Activated CD8-positive, alpha-beta memory T cell treated with anti-CD3 and anti-CD28 coated beads, Interleukin-2, amount 50 U/mL, for 4 hours (primary cell): ENCODE data around the gene PTEN.

Experiments
- DNase-seq: peaks from one replicate; pipeline ENCODE4 v3.0.0-alpha.2; 2020

Gene PTEN

DNA sequence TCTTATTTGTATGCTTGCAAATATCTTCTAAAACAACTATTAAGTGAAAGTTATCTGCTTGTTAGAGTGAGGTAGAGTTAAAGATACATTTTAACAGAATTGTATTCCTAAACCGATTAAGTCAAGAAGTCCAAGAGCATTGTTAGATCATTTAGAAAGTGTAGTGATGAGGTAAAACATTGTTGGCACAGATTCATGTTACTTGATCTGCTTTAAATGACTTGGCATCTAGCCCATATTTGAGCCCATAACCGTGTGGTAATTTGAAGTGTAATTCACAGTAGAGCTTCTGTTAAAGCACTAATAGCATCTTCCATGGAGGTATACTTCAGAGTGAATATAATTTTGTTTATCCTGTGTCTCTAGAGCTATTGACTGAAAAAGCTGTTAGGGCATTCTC lies 62.1 kb downstream of the PTEN start:
- DNase-seq, result no peak

DNA sequence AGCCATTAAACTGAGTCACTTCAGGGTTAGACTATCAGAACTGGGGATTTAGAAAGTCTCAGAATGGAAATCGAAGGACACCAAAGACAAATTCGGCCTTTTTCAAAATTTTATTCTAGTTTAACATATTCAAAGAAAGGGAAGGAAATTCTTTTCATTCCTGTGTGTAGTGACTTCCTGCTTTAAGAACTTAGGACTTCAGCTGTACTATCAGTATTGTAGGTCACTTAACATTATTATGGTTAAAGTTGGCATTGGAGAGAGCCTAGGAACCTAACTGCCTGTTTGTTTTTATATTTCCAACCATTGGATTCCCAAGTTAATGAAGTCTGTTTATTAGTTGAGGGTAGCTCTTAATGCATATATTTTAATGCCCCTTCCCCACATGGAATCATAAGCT lies 63.7 kb downstream of the PTEN start:
- DNase-seq, result no peak

DNA sequence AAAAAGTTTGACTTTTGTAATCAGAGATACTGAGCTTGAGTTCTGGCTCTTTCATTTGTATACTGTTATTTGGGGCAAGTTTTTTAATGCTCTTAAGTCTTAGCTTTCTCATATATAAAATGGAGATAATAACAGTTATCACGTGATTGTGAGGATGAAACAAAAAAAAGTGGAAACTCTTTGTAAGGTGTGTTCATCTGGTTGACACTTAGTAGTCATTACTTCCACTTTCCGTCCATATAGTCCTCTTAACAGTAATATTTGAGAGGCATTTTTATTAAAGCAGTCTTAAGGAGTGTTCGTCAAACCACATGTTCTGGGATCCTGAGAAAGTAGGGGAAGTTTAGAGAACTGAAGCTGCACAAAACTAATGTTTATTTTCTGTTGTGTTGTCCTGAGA lies 65.6 kb downstream of the PTEN start:
- no peak for DNase-seq

DNA sequence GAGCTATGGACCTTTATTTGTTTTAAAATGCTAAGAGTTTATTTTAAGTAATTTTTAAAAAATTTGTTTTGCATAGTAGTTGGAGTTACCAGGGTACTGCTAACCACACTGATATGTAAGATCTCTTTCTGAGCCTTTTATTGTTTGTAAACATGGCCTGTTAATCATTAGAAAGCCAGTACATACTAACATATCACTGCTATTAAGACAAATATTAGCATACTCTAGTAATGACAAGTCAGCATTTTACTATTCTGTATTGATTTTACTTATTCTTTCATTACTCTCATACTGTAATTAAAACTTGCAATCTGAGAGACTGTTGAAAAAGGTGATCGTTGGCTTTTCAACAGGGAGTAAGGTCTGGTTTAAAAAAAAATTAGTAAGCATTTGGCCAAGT lies 66.7 kb downstream of the PTEN start:
- DNase-seq, result no peak

DNA sequence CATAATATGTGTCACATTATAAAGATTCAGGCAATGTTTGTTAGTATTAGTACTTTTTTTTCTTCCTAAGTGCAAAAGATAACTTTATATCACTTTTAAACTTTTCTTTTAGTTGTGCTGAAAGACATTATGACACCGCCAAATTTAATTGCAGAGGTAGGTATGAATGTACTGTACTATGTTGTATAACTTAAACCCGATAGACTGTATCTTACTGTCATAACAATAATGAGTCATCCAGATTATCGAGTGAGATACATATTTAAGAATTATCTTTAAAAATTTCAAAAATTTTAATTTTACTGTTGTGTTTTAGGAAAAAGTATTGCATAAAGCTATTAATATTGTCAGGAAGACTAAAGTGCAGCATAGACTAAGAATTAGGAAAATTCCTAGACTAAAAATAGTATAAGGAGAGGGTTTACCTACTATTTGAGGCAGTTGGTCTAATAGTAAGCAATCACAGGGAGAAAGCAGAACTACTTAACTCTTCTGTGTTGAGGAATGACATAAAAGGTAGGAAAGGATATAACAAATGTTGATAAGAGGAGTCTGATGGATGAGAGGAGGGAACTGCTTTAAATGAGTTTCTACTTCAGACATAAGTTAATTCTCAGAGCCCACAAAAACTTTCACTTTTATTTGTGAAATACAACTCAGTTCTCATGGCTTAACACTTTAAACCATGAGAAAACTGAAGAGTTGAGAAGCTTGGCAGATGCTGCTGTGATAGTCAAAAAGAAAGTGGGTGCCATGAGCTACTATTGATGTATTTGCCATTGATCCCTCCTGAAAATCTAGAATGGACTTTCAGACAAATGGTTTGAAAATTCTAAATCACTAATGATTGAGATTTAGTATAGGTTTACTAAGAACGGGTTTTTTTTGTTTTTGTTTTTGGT lies 67.8 kb downstream of the PTEN start:
- DNase-seq, result no peak

DNA sequence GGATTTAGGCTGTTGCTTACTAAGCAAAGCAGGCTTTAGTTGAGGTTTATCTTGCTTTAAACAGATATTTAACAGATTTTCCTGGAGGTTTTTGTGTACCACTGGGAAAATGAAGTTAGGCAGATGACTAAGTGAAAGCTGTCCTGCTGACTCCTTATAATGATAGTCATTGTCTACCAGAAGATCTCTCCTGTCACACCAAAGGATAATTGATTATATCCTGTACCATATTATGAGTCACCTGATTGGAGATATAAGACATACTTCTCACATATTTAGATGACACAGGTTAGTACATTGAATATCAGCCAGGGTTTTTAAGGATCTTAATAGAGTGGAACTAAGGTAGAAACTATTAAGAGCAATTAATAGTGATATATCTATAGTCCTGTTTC lies 68.4 kb downstream of the PTEN start:
- DNase-seq, result no peak

DNA sequence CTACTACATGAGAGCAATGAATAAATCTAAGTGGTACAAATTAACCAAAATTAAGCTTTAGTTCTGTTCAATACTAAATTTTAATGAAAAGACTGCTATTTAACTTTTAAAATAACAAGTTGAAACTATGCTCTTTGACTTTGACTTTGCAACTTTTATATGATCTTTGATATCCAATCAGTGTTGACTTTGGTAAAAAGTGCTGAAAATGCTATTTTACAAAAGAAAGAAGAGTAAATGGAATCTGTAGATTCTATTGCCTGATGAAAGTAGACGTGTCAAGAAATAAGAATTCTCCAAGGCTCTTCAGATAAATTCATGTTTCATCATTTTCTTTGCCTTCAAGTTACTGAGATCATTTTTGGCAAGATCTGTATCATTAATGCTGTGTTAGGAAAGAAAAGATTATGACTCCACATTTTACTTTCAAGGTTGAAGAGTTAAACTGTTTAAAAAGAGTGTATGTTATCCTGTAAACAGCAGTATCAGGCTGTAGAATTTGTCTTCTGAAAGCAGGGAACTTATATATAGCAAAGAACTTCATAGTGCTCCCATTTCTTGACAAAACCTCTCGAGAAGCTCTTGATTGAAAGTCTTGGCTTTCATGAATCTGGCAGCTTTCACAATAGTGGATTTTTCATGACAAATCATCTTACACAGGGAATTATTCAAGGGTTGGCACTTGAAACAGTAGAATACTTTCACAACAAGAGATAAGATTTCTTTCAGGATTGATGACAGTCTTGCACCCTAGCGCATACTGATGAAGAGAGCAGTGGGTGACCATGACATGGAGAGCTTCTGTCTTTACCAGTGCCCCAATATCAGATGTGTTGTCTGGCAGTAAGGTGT lies 72.1 kb downstream of the PTEN start:
- no peak for DNase-seq

DNA sequence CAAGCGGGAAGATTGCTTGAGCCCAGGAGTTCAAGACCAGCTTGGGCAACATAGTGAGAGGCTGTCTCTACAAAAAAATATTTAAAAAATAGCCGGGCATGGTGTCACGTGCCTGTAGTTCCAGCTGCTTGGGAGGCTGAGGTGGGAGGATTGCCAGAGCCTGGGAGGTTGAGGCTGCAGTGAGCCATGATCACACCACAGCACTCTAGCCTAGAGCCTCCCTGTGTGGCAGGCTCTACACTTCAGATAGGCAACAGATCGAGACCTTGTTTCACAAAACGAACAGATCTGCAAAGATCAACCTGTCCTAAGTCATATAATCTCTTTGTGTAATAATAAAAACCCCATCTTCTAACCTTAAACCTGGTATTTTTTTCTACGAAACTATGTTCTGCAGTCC lies 76.8 kb downstream of the PTEN start:
- no peak for DNase-seq

DNA sequence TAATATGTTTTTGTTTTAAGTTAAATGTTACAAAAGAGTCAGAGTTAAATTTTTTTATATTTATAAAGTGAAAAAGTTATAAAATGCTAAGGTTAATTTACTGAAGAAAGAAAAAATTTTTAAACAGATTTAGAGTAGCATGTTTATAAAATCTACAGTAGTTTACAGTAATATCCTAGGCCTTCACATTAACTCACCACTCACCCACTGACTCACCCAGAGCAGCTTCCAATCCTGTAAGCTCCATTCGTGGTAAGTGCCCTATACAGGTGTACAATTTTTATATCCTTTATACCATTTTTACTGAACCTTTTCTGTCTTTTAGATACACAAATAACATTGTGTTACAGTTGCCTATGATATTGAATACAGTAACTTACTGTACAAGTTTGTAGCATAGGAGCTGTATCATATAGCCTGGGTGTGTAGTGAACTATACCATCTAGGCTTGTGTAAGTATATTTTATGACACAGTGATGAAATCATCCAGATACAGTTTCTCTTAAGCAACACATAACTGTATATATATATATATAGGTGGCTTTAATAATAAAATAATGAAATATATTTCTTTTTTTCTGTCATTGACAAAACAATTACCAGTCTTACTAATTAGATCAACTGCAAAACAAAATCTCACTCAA lies 79.6 kb downstream of the PTEN start:
- DNase-seq, result no peak

DNA sequence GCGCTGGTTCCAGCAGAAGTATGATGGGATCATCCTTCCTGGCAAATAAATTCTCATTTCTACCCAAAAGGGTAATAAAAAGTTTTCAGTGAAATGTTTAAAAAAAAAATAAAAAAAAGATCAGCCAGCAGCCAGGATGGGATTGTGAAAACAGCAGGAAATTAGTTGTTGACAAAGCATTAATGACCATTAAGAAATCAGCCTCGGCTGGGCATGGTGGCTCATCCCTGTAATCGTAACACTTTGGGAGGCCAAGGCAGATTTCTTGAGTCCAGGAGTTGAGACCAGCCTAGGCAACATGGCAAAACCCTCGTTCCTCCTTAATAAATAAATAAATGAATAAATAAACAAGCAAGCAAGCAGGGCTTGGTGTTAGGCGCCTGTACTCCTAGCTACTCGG lies 82.6 kb downstream of the PTEN start:
- DNase-seq, result no peak

DNA sequence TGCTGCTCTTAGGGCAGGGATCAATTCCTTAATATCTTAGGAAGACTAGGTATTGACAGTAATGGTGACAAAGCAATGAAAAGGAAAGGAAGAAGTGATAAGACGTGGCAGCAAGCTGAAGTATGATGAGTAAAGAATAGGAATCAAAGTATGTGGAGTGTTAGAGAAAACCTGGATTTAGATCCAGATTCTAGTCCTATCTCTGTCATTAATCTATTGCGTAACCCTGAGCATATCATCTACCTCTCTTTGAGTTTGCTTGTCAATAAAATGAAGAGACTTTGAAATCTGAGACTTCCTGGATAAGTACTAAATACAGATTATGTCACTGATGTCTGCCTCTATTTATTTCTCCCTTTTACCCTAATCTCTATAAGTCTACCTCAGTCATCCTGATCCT lies 89.2 kb downstream of the PTEN start:
- no peak for DNase-seq

DNA sequence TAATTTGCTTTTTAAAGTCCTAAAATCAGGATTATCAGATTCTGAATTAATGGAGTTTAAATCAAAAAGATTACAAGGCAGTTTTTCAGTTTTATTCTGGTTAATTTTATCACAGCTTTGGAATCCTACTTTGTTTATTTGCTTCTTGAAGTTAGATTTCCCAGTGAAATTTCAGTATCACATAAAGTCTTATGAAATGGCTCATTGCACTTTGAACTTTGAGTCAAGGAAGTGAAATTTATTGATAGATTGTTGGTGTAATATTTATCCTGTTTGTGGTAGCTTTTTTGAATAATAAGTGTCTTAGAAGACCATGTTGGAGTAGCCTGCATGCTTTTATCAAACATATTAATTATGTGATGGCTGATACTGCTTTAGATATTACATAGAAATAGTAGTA lies 92.6 kb downstream of the PTEN start:
- no peak for DNase-seq

DNA sequence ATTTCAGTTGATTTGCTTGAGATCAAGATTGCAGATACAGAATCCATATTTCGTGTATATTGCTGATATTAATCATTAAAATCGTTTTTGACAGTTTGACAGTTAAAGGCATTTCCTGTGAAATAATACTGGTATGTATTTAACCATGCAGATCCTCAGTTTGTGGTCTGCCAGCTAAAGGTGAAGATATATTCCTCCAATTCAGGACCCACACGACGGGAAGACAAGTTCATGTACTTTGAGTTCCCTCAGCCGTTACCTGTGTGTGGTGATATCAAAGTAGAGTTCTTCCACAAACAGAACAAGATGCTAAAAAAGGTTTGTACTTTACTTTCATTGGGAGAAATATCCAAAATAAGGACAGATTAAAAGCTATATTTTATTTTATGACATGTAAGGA lies 94.3 kb downstream of the PTEN start:
- no peak for DNase-seq

DNA sequence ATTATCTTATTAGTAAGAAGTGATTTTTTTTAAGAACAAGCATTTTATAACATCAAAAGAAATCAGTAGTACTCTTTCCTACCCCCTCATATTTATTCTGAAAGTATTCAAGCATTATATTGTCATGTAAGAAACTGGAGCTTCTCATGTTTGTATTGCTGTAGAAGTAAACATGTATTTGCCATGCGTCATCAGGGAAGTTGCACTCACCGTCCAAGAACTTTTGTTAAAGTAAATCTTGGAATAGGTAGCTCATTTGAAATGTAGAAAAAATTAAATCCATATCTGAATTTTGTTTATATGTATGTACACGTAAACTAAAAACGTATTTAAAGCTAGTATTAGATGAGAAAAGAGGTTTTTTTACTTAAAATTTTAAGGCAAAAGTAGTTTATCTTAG lies 96.8 kb downstream of the PTEN start:
- no peak for DNase-seq

DNA sequence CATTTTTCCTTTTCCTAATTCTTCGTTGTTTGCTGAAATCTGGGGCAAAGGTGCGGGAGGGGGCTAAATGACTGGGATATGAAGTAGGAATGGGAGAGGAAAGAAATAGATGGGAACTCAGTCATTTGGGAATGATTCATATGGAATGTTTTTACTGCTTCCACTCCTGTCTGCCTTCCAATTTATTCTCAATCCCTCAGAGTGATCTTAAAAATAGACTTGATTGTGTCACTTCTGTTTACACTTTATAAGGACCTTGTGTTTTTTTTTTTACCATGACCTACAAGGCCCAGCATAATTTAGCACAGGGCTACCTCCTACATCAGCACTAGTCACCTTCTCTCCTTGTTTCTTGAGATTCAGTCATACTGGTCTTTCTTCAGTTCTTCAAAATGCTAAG lies 97.9 kb downstream of the PTEN start:
- DNase-seq, result no peak

DNA sequence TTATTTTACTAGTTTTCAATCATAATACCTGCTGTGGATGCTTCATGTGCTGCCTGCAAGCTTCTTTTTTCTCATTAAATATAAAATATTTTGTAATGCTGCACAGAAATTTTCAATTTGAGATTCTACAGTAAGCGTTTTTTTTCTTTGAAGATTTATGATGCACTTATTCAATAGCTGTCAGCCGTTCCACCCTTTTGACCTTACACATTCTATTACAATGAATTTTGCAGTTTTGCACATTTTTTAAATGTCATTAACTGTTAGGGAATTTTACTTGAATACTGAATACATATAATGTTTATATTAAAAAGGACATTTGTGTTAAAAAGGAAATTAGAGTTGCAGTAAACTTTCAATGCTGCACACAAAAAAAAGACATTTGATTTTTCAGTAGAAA lies 103.0 kb downstream of the PTEN start:
- DNase-seq, result no peak

DNA sequence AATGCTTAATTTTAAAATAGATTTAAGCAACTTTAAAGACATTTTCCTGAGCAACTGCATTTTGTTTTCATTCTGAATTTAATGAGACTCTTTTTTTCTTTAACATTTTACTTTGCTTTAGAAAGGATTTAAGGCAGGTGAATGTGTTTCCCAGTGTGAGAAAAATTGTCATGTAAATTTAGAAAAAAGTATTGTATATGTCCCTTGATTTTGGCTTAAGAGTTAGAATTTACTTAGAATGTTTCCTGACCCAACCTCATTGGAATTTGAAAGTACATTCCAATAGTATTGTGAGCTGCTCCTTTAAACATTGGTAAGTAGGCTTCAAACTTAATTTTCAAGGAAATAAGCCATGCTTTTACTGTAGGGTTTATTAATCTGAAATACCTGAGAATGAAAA lies 110.2 kb downstream of the PTEN start:
- no peak for DNase-seq

DNA sequence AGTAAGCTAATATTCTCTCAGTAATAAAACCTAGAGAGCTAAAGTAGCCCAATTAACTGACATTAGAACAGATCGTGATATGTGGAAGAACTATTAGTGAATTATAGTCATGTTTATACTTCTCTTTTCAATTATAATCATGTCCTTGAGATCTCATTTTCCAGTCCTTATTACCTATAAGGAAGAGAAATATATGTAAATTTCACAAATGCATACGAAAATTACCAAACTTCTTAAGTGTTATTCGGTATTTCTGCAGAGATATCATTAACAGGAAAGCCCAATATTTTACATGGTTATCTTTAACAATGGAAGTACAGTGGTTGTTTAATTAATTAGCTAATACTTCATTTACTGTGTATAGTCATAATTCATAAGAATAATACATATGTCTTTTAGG lies 110.7 kb downstream of the PTEN start:
- no peak for DNase-seq

DNA sequence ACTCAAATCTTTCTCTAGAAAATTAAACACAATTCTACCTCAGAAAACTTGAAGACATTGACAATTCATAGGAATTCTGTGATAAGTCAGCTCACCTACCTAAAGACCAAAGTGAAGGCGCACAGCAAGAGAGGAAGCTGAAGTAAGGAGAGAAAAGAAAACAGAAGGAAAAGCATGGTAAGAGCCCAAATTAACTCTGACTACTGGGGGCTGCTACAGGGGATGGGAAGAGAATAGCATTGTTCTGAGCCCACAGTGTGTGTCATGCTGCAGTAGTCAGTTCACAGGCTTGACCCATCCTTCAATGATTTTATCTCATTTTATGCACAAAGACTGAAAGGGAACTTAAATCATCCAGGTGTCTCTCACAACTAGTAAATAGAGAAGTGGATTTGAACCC lies 111.3 kb downstream of the PTEN start:
- no peak for DNase-seq

DNA sequence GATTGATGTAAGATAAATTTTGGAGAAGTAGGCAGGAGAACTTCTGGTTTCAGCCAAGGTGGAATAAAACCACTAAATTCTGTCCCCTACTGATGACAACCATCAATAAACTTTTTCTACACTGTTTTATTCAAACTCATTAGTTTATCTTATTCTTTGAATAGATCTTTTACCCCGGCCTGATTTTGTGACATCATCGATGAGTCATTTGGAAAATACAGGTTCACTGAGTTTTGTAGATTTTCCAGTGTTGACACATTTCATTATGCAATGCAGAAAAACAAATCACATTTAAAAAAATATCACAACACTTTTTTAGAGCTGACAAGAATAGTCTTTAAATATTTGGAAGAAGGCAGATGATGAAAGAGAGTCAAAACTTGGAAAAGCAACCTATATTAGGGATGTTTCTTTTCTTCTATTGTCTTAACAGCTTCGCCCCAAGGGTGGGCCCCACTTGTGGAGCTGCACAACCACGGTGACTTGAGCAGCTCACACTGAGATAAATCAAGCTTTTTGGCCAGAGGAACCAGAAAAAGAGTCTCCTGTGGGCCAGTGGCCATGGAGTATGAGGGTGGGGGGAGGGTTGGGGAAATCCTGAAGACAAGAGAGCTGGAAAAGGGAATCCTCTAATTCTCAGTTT lies 112.8 kb downstream of the PTEN start:
- DNase-seq, result no peak

DNA sequence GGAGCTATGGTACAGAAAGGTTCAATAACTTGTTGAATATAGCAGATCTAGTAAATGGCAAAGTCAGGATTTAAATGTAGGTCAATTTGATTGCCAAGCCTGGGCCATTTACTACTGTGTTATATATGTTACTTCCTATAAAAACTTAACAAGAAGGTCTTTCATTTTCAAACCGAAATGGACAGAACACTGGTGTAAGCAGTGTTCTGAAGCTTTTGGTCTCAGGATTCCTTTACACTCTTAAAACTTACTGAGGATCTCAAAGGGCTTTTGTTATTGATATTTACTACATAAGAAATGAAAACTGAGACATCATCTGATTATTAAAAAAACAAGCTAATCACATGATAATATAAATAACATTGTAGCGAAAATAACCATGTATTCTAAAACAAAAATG lies 114.7 kb downstream of the PTEN start:
- no peak for DNase-seq

DNA sequence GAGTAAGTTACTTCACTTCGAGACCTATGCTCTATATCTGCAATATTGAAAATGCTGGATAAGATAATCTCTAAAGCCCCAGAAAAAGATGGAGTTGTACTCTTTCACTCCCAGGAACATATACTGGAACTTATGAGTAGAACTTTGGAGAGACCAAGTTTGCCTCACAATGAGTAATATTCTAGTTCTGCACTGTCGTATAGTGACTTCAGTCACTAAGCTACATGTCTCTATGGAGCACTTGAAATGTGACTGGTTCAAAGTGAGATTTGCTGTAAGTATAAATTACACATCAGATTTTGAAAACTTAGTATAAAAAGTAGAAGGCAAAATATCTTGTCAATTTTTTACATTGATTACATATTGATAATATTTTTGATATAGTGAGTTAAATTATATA lies 116.4 kb downstream of the PTEN start:
- DNase-seq, result no peak

DNA sequence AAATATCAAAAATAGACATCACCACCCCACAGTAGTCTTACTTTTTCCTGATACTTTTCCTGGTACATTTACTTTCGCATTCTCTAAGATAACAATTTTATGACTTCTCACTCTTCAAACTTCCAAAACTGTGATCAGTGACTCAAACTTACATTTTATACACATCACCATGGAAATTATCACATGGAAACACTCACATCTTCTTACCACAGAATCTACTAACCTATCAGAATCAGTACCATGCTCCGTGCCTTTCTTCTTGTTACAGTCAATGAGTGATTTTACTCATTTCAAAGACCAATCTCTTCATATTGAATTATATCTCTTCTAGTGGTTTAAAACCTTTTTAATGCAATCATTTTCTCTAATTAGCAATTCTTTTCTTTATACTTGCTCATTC lies 120.3 kb downstream of the PTEN start:
- DNase-seq, result no peak
